ENCODE measurements around the gene ITIH1. TPM values are rescaled to one million over a fixed set of nuclear protein-coding genes. Genes with fewer than 3 reads are reported as not detected.

Gene ITIH1
- total RNA-seq, 1 experiment from 2014 or later = not detected

DNA sequence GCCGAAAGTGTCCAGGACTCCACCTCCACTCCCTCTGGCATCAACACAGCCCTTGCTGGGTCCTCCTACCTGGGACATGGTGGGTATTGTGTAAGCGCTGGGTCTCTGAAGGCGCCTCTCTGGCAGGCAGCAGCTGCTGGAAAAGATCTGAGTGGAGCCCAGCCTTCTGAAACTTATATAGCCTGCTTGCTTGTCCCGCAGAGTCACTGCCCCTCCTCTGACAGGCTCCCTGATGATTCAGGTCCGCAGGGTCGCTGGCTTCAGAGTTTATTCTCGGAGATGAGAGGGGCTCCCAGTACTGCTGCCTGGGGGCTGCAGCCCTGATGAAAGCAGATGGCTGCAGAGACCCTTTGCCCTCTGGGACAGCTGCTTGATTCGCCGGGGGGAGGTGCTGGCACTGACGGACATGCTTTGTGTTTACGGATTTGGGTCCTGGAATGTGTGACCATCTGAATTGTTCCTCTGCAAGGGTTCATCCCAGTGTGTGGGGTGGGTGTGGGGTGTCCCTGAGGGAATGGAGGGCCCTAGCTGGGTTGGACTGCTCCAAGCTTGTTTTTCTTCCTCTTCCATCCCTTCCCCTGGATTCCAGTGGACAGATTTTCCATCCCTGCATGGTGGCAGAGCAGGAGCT, 57.6 kb downstream of the ITIH1 start, which contains the start of gene MUSTN1:
MUSTN1 (minus strand) TSS at position 149 of the 631 bp plus-strand sequence; CDS start at position 78, 71 bp downstream.
- no peaks in the 10 kb centered on the region for H3K79me1 ChIP-seq (ENCODE audit: insufficient read depth, low read depth, low read length, poor library complexity, severe bottlenecking)
- Mint-ChIP-seq H3K36me3 (ENCODE audit: insufficient read depth in 1 of 3, low read depth in 3 of 3) (peaks cover 0 to 6% (median 0%) of the 10 kb centered on the region in 3 experiments; a peak in 3 of 7 replicates), H3K27ac (peak within 1 kb of the TSS; percentile 23 to 90 (median 68); a peak in 5 of 7 replicates), H3K27me3 (ENCODE audit: low read depth) (no peaks in the 10 kb centered on the region), H3K9me3 (no peaks in the 10 kb centered on the region), H3K4me1 (peaks cover 19 to 31% of the 10 kb centered on the region in 2 experiments), H3K4me3 (no peak within 1 kb of the TSS)
- H2BK5ac ChIP-seq (ENCODE audit: insufficient read length, low read length) = no peak within 1 kb of the TSS
- no peak within 1 kb of the TSS for H2BK120ac ChIP-seq (ENCODE audit: low read depth, low read length, poor library complexity, severe bottlenecking)
- H3K4me1 ChIP-seq (ENCODE audit: insufficient read depth, low read length) = no peaks in the 10 kb centered on the region
- H2BK20ac ChIP-seq (ENCODE audit: low read depth, low read length, poor library complexity, severe bottlenecking) = no peak within 1 kb of the TSS
- no CpG with 5 or more reads among the region's 11 CpGs for WGBS (ENCODE audit: extremely low coverage, insufficient read length, low lambda C conversion rate)
- no peak within 1 kb of the TSS for H2AFZ ChIP-seq (ENCODE audit: low read length)
- H2AK5ac ChIP-seq (ENCODE audit: insufficient read length, low read length) = no peak within 1 kb of the TSS
- no peak within 1 kb of the TSS for H3K56ac ChIP-seq (ENCODE audit: insufficient read length, low read depth, low read length)
- no peaks in the 10 kb centered on the region for H3K23me2 ChIP-seq (ENCODE audit: insufficient read length, low read depth, low read length, poor library complexity, severe bottlenecking)
- no peak within 1 kb of the TSS for H3K18ac ChIP-seq (ENCODE audit: insufficient read length, low read depth, low read length)
- no peaks in the 10 kb centered on the region for H3K79me2 ChIP-seq (ENCODE audit: insufficient read depth, low read length)
- H4K91ac ChIP-seq (ENCODE audit: insufficient read length, low read depth, low read length) = no peak within 1 kb of the TSS
- no peak within 1 kb of the TSS for H4K5ac ChIP-seq (ENCODE audit: insufficient read length, low read depth, low read length)
- H4K8ac ChIP-seq (replicated peaks; ENCODE audit: insufficient read length, low read depth, low read length) = no peak within 1 kb of the TSS
- H4K20me1 ChIP-seq (ENCODE audit: control insufficient read depth, insufficient read depth, insufficient read length) = no peaks in the 10 kb centered on the region
- no peak within 1 kb of the TSS for H3K4me2 ChIP-seq (ENCODE audit: insufficient read depth, insufficient read length, low read length)
- TF ChIP-seq, protein P1, sequence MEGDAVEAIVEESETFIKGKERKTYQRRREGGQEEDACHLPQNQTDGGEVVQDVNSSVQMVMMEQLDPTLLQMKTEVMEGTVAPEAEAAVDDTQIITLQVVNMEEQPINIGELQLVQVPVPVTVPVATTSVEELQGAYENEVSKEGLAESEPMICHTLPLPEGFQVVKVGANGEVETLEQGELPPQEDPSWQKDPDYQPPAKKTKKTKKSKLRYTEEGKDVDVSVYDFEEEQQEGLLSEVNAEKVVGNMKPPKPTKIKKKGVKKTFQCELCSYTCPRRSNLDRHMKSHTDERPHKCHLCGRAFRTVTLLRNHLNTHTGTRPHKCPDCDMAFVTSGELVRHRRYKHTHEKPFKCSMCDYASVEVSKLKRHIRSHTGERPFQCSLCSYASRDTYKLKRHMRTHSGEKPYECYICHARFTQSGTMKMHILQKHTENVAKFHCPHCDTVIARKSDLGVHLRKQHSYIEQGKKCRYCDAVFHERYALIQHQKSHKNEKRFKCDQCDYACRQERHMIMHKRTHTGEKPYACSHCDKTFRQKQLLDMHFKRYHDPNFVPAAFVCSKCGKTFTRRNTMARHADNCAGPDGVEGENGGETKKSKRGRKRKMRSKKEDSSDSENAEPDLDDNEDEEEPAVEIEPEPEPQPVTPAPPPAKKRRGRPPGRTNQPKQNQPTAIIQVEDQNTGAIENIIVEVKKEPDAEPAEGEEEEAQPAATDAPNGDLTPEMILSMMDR (conservative IDR thresholded peaks at IDR 0.05) = no peak
- no peak within 1 kb of the TSS for H3K4ac ChIP-seq (ENCODE audit: low read depth, low read length)
- no peak within 1 kb of the TSS for H2BK15ac ChIP-seq (ENCODE audit: low read depth, low read length)
- H3K14ac ChIP-seq (ENCODE audit: insufficient read depth, low read length) = no peak within 1 kb of the TSS
- no peak within 1 kb of the TSS for H3K9ac ChIP-seq (ENCODE audit: extremely low read depth, insufficient read length, low read length)
- no peak for DNase-seq
- H3K27me3 ChIP-seq (ENCODE audit: insufficient read depth, low read length) = no peaks in the 10 kb centered on the region; the same call in 1 of the 2 replicates
- H3K27ac ChIP-seq (ENCODE audit: insufficient read length, low read depth, low read length) = no peak within 1 kb of the TSS
- no peaks in the 10 kb centered on the region for H3K9me3 ChIP-seq (ENCODE audit: control insufficient read depth, low read depth, low read length)
- H3T11ph ChIP-seq (ENCODE audit: low read length) = no peak within 1 kb of the TSS
- no peak within 1 kb of the TSS for H3K23ac ChIP-seq (ENCODE audit: insufficient read length, low read depth, low read length)
- H2BK12ac ChIP-seq (ENCODE audit: insufficient read length, low read depth, low read length) = no peak within 1 kb of the TSS
